ENCODE measurements around the gene ZBED3. TPM values are rescaled to one million over a fixed set of nuclear protein-coding genes. Genes with fewer than 3 reads are reported as not detected.

Gene ZBED3
- total and polyA plus RNA-seq, 3 experiments from 2014 or later: 1.3 to 1.6 (median 1.5) TPM

GRCh38 chr5:77028631-77029375, 58.3 kb downstream of the ZBED3 start:
- Histone ChIP-seq H3K27ac (ENCODE audit: low read depth, low read length) (no peak overlapping the region), H3K36me3 (ENCODE audit: insufficient read depth, low read length) (no peaks in the 10 kb centered on the region), H3K4me1 (ENCODE audit: insufficient read depth, low read length) (peaks cover 23% of the 10 kb centered on the region), H3K9me3 (ENCODE audit: low read length) (peaks cover 6% of the 10 kb centered on the region), H3K4me3 (ENCODE audit: low read length) (peak overlapping the region; percentile 90), H3K27me3 (ENCODE audit: insufficient read depth, low read length, poor library complexity, severe bottlenecking) (no peaks in the 10 kb centered on the region)
- POLR2A ChIA-PET: no interaction called here
- H3K27me3 Mint-ChIP-seq: peaks cover under 1 to 9% of the 10 kb centered on the region in 2 donors
- CTCF ChIA-PET: no interaction called here
- peak overlapping the region in 6 of 7 donors; percentile 26 to 97 (median 86) for H3K4me3 Mint-ChIP-seq
- H3K36me3 Mint-ChIP-seq: peaks cover 1 to 13% (median 9%) of the 10 kb centered on the region in 3 donors
- no peak for DNase-seq
- H3K27ac Mint-ChIP-seq: peak overlapping the region in 7 of 8 donors; percentile 56 to 97 (median 74)
- H3K9me3 Mint-ChIP-seq: peaks cover 0 to 12% (median 9%) of the 10 kb centered on the region in 5 donors
- H3K4me1 Mint-ChIP-seq: peaks cover 26 to 45% (median 44%) of the 10 kb centered on the region in 3 donors

GRCh38 chr5:77024490-77024889, 62.6 kb downstream of the ZBED3 start:
- no peak overlapping the region for H3K4me3 Mint-ChIP-seq
- H3K27me3 Mint-ChIP-seq: peaks cover 14 to 43% of the 10 kb centered on the region in 2 donors
- peaks cover 0 to 18% (median 1%) of the 10 kb centered on the region in 3 donors for H3K36me3 Mint-ChIP-seq
- no peak overlapping the region for H3K4me3 ChIP-seq (ENCODE audit: low read length)
- CTCF ChIA-PET: no interaction called here
- peaks cover 6% of the 10 kb centered on the region for H3K9me3 ChIP-seq (ENCODE audit: low read length)
- no peaks in the 10 kb centered on the region for H3K36me3 ChIP-seq (ENCODE audit: insufficient read depth, low read length)
- no peak overlapping the region for H3K27ac Mint-ChIP-seq
- no peak for DNase-seq
- POLR2A ChIA-PET: no interaction called here
- H3K4me1 ChIP-seq (ENCODE audit: insufficient read depth, low read length): peaks cover 1% of the 10 kb centered on the region
- H3K9me3 Mint-ChIP-seq: peaks cover 0 to 8% (median 4%) of the 10 kb centered on the region in 5 donors
- H3K27me3 ChIP-seq (ENCODE audit: insufficient read depth, low read length, poor library complexity, severe bottlenecking): no peaks in the 10 kb centered on the region
- no peak overlapping the region for H3K27ac ChIP-seq (ENCODE audit: low read depth, low read length)
- peaks cover 0 to 6% (median 4%) of the 10 kb centered on the region in 3 donors for H3K4me1 Mint-ChIP-seq

GRCh38 chr5:77022511-77023417, 64.3 kb downstream of the ZBED3 start:
- H3K9me3 ChIP-seq (ENCODE audit: low read length): no peaks in the 10 kb centered on the region
- POLR2A ChIA-PET: no interaction called here
- no peak overlapping the region for H3K4me3 Mint-ChIP-seq

More at GRCh38 chr5:77022511-77023417, 64.3 kb downstream of the ZBED3 start:
- H3K36me3 Mint-ChIP-seq: peaks cover 0 to 14% (median 0%) of the 10 kb centered on the region in 3 donors
- no peaks in the 10 kb centered on the region for H3K4me1 Mint-ChIP-seq
- Histone ChIP-seq H3K36me3 (ENCODE audit: insufficient read depth, low read length) (no peaks in the 10 kb centered on the region), H3K27me3 (ENCODE audit: insufficient read depth, low read length, poor library complexity, severe bottlenecking) (no peaks in the 10 kb centered on the region), H3K27ac (ENCODE audit: low read depth, low read length) (no peak overlapping the region), H3K4me1 (ENCODE audit: insufficient read depth, low read length) (no peaks in the 10 kb centered on the region), H3K4me3 (ENCODE audit: low read length) (no peak overlapping the region)
- H3K27ac Mint-ChIP-seq: peak overlapping the region in 1 of 8 donors; percentile 24
- CTCF ChIA-PET: no interaction called here
- DNase-seq: no peak
- H3K27me3 Mint-ChIP-seq: peaks cover 16 to 56% of the 10 kb centered on the region in 2 donors
- H3K9me3 Mint-ChIP-seq: peaks cover 0 to 2% (median 0%) of the 10 kb centered on the region in 5 donors

Other genes starting within 250 kb of the ZBED3 start
- under 1 TPM in 1 of 2 experiments, not detected in 1; 0.48 TPM for gene S100Z, start 237.3 kb downstream of the ZBED3 start, total RNA-seq
- gene S100Z, start 237.3 kb downstream of the ZBED3 start, polyA plus RNA-seq: not detected
- gene CRHBP, start 134.2 kb downstream of the ZBED3 start, total RNA-seq: not detected
- not detected for gene CRHBP, start 134.2 kb downstream of the ZBED3 start, polyA plus RNA-seq
- 10 to 100 TPM; 31.1 to 35.1 TPM for gene AGGF1, start 56.9 kb downstream of the ZBED3 start, total RNA-seq
- 30.2 TPM for gene AGGF1, start 56.9 kb downstream of the ZBED3 start, polyA plus RNA-seq
- not detected for gene PDE8B, start 123.4 kb upstream of the ZBED3 start, total RNA-seq
- gene PDE8B, start 123.4 kb upstream of the ZBED3 start, polyA plus RNA-seq: 0.07 TPM

All from CD8-positive, alpha-beta memory T cell (primary cell).